ENCODE measurements around the gene CAMK1D. TPM values are rescaled to one million over a fixed set of nuclear protein-coding genes. Genes with fewer than 3 reads are reported as not detected.
"Not testable (repeated sequence)": the region's sequence is repeated elsewhere in the genome, so short reads cannot be mapped to it uniquely, and the experiment has no call there.

The CAMK1D gene
- total and polyA plus RNA-seq, 2 of the 8 experiments (the other 6 are each of a cell fraction or from before 2014, with no cell fraction given): 3.5 to 10.6 TPM

DNA sequence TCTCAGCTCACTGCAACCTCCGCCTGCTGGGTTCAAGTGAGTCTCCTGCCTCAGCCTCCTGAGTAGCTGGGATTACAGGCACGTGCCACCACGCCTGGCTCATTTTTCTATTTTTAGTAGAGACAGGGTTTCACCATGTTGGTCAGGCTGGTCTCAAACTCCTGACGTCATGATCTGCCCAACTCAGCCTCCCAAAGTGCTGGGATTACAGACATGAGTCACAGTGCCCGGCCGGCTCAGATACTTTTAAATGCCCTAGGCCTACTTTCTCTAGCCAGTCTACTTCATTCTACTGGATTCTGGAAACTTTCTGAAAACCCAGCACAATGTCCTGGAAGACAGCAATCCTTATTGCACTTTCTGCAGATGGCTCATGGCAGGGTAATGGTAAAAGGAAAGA is 516.2 kb downstream of the CAMK1D start:
- H4K20me1 ChIP-seq (replicated peaks in 1 of 2; ENCODE audit: control insufficient read depth in 1 of 2, insufficient read depth in 2 of 2, low read length in 2 of 2): not testable (repeated sequence)

More for the DNA sequence above, 516.2 kb downstream of the CAMK1D start:
- H2AFZ ChIP-seq (ENCODE audit: low read length); H4K5ac ChIP-seq (ENCODE audit: insufficient read length, low read depth, low read length); H3K79me2 ChIP-seq (ENCODE audit: control insufficient read depth in 1 of 2, insufficient read depth in 2 of 2, low read length in 2 of 2); H3K36me3 ChIP-seq (ENCODE audit: control insufficient read depth in 2 of 4, insufficient read depth in 4 of 4, low read length in 3 of 4); H3K9me3 ChIP-seq (ENCODE audit: insufficient read depth in 2 of 2, low read depth in 1 of 2, low read length in 1 of 2); H3K23ac ChIP-seq (ENCODE audit: insufficient read length); H3K14ac ChIP-seq (ENCODE audit: insufficient read length); DNase-seq (ENCODE audit: low read depth in 1 of 2, low spot score in 2 of 2); H2BK120ac ChIP-seq (replicated peaks; ENCODE audit: low read depth, low read length); H3K27me3 ChIP-seq (replicated peaks in 1 of 4; ENCODE audit: control insufficient read depth in 3 of 4, extremely low read depth in 1 of 4, insufficient read depth in 3 of 4, low read length in 3 of 4); H3K56ac ChIP-seq (replicated peaks; ENCODE audit: insufficient read length, low read depth, low read length); FAIRE-seq; POLR2A ChIA-PET (ENCODE audit: partially characterized antibody); H2BK15ac ChIP-seq (ENCODE audit: low read length); H2AK5ac ChIP-seq (ENCODE audit: low read depth, low read length); H3K27ac ChIP-seq (ENCODE audit: low read depth, low read length); H3K18ac ChIP-seq (ENCODE audit: extremely low read depth, low read length); H3K4ac ChIP-seq (replicated peaks; ENCODE audit: insufficient read length, low read depth, low read length); H3K9ac ChIP-seq (replicated peaks in 1 of 4; ENCODE audit: extremely low read depth in 1 of 4, low read depth in 3 of 4, low read length in 3 of 4); H2BK12ac ChIP-seq (ENCODE audit: low read depth, low read length); H4K91ac ChIP-seq (replicated peaks; ENCODE audit: insufficient read length, low read length); H2BK20ac ChIP-seq (ENCODE audit: low read length); H3K23me2 ChIP-seq (ENCODE audit: low read depth, low read length); H3K4me3 ChIP-seq (ENCODE audit: extremely low read depth in 1 of 4, insufficient read depth in 2 of 4, low read depth in 3 of 4, low read length in 4 of 4); H3K4me1 ChIP-seq (replicated peaks in 1 of 4; ENCODE audit: control insufficient read depth in 3 of 4, insufficient read depth in 4 of 4, low read length in 3 of 4); H3K79me1 ChIP-seq (ENCODE audit: low read depth, low read length); H2BK5ac ChIP-seq (ENCODE audit: low read depth, low read length); H4K8ac ChIP-seq (ENCODE audit: extremely low read depth, insufficient read depth, low read length); H3K4me2 ChIP-seq (ENCODE audit: insufficient read depth in 1 of 2, low read depth in 2 of 2, low read length in 2 of 2): not testable (repeated sequence)
- CTCF ChIA-PET (ENCODE audit: partially characterized antibody): interaction anchor here (1.4 kb wide), 1 partner anchor 154 kb away, joined by 3 read pairs; no protein-coding TSS in a partner anchor
- 92% methylated on average over 6 of the region's 6 CpGs; no CpG with 5 or more reads in 1 of the 2 experiments for WGBS, 2 experiments (ENCODE audit: extremely low coverage in 1 of 2, insufficient coverage in 1 of 2, insufficient read length in 1 of 2, insufficient replicate concordance in 2 of 2, low coverage in 1 of 2, low lambda C conversion rate in 2 of 2, missing lambda C conversion rate in 1 of 2)

Data from H1 (cell line).